ENCODE results near the gene FNBP1.

FNBP1 gene

GRCh38 chr9:130042885-130043653 lies at the start of gene FNBP1:
Gene FNBP1, minus strand, starts transcription at chr9:130043189. Its CDS starts 214 bp downstream, at chr9:130042975.
- peak; percentile 46 to 51 for DNase-seq (ENCODE audit: low read depth in 2 of 2)

- DNase-seq (ENCODE audit: low read depth in 2 of 2) = no peak
These were observed 47.9 kb upstream of the FNBP1 start for GRCh38 chr9:130090915-130091314.

GRCh38 chr9:130089141-130089540 lies 46.2 kb upstream of the FNBP1 start:
- no peak for DNase-seq (ENCODE audit: low read depth in 2 of 2)

GRCh38 chr9:130088051-130088450 lies 45.1 kb upstream of the FNBP1 start:
- no peak for DNase-seq (ENCODE audit: low read depth in 2 of 2)

GRCh38 chr9:130084337-130084736 lies 41.3 kb upstream of the FNBP1 start:
- no peak for DNase-seq (ENCODE audit: low read depth in 2 of 2)

GRCh38 chr9:130078547-130078946 lies 35.6 kb upstream of the FNBP1 start:
- no peak for DNase-seq (ENCODE audit: low read depth in 2 of 2)

GRCh38 chr9:130073373-130073772 lies 30.4 kb upstream of the FNBP1 start:
- peak; percentile 42 to 45 for DNase-seq (ENCODE audit: low read depth in 2 of 2)

GRCh38 chr9:130072515-130073235 lies 29.7 kb upstream of the FNBP1 start:
- peak; percentile 15 to 17 for DNase-seq (ENCODE audit: low read depth in 2 of 2)

GRCh38 chr9:130069048-130069447 lies 26.1 kb upstream of the FNBP1 start:
- DNase-seq (ENCODE audit: low read depth in 2 of 2) = no peak

- no peak for DNase-seq (ENCODE audit: low read depth in 2 of 2)
These were observed 21.6 kb upstream of the FNBP1 start for GRCh38 chr9:130064621-130065020.

- DNase-seq (ENCODE audit: low read depth in 2 of 2) = no peak
These were observed 19.8 kb upstream of the FNBP1 start for GRCh38 chr9:130062750-130063149.

- no peak for DNase-seq (ENCODE audit: low read depth in 2 of 2)
These were observed 17.3 kb upstream of the FNBP1 start for GRCh38 chr9:130060296-130060695.

- peak in 1 of 2 experiments; percentile 35 for DNase-seq (ENCODE audit: low read depth in 2 of 2)
These were observed 15.9 kb upstream of the FNBP1 start for GRCh38 chr9:130058887-130059286.

- DNase-seq (ENCODE audit: low read depth in 2 of 2) = no peak
These were observed 15.2 kb upstream of the FNBP1 start for GRCh38 chr9:130058154-130058553.

GRCh38 chr9:130054820-130055219 lies 11.8 kb upstream of the FNBP1 start:
- no peak for DNase-seq (ENCODE audit: low read depth in 2 of 2)

- no peak for DNase-seq (ENCODE audit: low read depth in 2 of 2)
These were observed 11.4 kb upstream of the FNBP1 start for GRCh38 chr9:130054325-130054786.

- no peak for DNase-seq (ENCODE audit: low read depth in 2 of 2)
These were observed 10.7 kb upstream of the FNBP1 start, which contains the start of gene GPR107 for GRCh38 chr9:130053504-130054324. Gene GPR107, plus strand, starts transcription at chr9:130053906. Its CDS starts 27 bp downstream, at chr9:130053933.

- no peak for DNase-seq (ENCODE audit: low read depth in 2 of 2)
These were observed 10.1 kb upstream of the FNBP1 start for GRCh38 chr9:130053109-130053503.

GRCh38 chr9:130051855-130052254 lies 8.9 kb upstream of the FNBP1 start:
- DNase-seq (ENCODE audit: low read depth in 2 of 2) = no peak

- no peak for DNase-seq (ENCODE audit: low read depth in 2 of 2)
These were observed 7.5 kb upstream of the FNBP1 start for GRCh38 chr9:130050462-130050861.

- no peak for DNase-seq (ENCODE audit: low read depth in 2 of 2)
These were observed 6.6 kb upstream of the FNBP1 start for GRCh38 chr9:130049431-130050210.

All from fibroblast of skin of left quadriceps (primary cell).